NCI-H1092 treated with DMSO at 0.1 percent for 48 hours (cell line): Measurements from ENCODE around the gene RAB33B.
"Not testable (repeated sequence)": the region's sequence is repeated elsewhere in the genome, so short reads cannot be mapped to it uniquely, and the experiment has no call there.

Experiments used
- DNase-seq: peaks from one replicate; lab custom pipeline; 2025; lab: John Stamatoyannopoulos, UW

Gene RAB33B

GRCh38 chr4:139464512-139464911 lies 10.6 kb downstream of the RAB33B start:
- not testable (repeated sequence) for DNase-seq

GRCh38 chr4:139465922-139466321 lies 12.0 kb downstream of the RAB33B start:
- no peak for DNase-seq

- DNase-seq = not testable (repeated sequence)
Measured at GRCh38 chr4:139468756-139469155, 14.8 kb downstream of the RAB33B start.

GRCh38 chr4:139469216-139469615 lies 15.3 kb downstream of the RAB33B start:
- DNase-seq = no peak

GRCh38 chr4:139469869-139470268 lies 15.9 kb downstream of the RAB33B start:
- DNase-seq = no peak

GRCh38 chr4:139470295-139470694 lies 16.4 kb downstream of the RAB33B start:
- DNase-seq = no peak

GRCh38 chr4:139470997-139471665 lies 17.2 kb downstream of the RAB33B start:
- no peak for DNase-seq

GRCh38 chr4:139472852-139473251 lies 18.9 kb downstream of the RAB33B start:
- DNase-seq = no peak

- DNase-seq = no peak
Measured at GRCh38 chr4:139476363-139476762, 22.4 kb downstream of the RAB33B start.

GRCh38 chr4:139481465-139481864 lies 27.5 kb downstream of the RAB33B start:
- DNase-seq = no peak

- no peak for DNase-seq
Measured at GRCh38 chr4:139483000-139483399, 29.1 kb downstream of the RAB33B start.

GRCh38 chr4:139484783-139485311 lies 30.9 kb downstream of the RAB33B start:
- no peak for DNase-seq

- no peak for DNase-seq
Measured at GRCh38 chr4:139488442-139488841, 34.5 kb downstream of the RAB33B start.

- no peak for DNase-seq
Measured at GRCh38 chr4:139489638-139490037, 35.7 kb downstream of the RAB33B start.

- DNase-seq = no peak
Measured at GRCh38 chr4:139492429-139492828, 38.5 kb downstream of the RAB33B start.

GRCh38 chr4:139493176-139493575 lies 39.3 kb downstream of the RAB33B start:
- no peak for DNase-seq

GRCh38 chr4:139499186-139499585 lies 45.3 kb downstream of the RAB33B start:
- no peak for DNase-seq

- DNase-seq = no peak
Measured at GRCh38 chr4:139501117-139501516, 47.2 kb downstream of the RAB33B start.

- no peak for DNase-seq
Measured at GRCh38 chr4:139501527-139501926, 47.6 kb downstream of the RAB33B start.

- no peak for DNase-seq
Measured at GRCh38 chr4:139501927-139502899, 48.3 kb downstream of the RAB33B start.

- DNase-seq = no peak
Measured at GRCh38 chr4:139503622-139504166, 49.8 kb downstream of the RAB33B start.

GRCh38 chr4:139506774-139507173 lies 52.9 kb downstream of the RAB33B start:
- no peak for DNase-seq
